HepG2 (cell line): Measurements from ENCODE around the gene ZGRF1. TPM values are rescaled to one million over a fixed set of nuclear protein-coding genes. Genes with fewer than 3 reads are reported as not detected.
A peak's percentile ranks its signal among the peaks of the same experiment; 100 is the strongest.

Experiments
- ATAC-seq: fragments of 200-7000 bp; cut with Tn5 transposase; 3 replicates; pipeline ENCODE4 v1.9.1; 2020; ENCODE audit warnings: mild to moderate bottlenecking, moderate library complexity
- BruUV-seq: library from RNA; stranded (reverse); fragments of 400-500 nt; replicated peaks from 2 replicates; lab custom pipeline; 2021; lab: Mats Ljungman, UMichigan
- CTCF ChIA-PET: fragments of 300-600 bp; formaldehyde crosslinking; extraction: SDS; loops from one replicate; lab custom pipeline; 2021; ENCODE audit warnings: low total read pairs, inconsistent platforms, low intra/inter-chr PET ratio; lab: Yijun Ruan, JAX
- POLR2A ChIA-PET: fragments of 350-600 bp; sonication (Branson Sonifier 250); formaldehyde crosslinking; loops from one replicate; lab custom pipeline; 2020; ENCODE audit warnings: antibody characterized with exemption, inconsistent platforms; lab: Yijun Ruan, JAX
- DNase-seq: peaks from one replicate; pipeline ENCODE4 v3.0.0-alpha.2; 2015; ENCODE audit warnings: low spot score
- FAIRE-seq: peaks from 3 replicates; lab custom pipeline; 2011; peaks lifted over from hg19 to GRCh38; lab: Jason Lieb, UNC
- H2AFZ ChIP-seq: one replicate; pipeline ENCODE4 v1.6.1; 2011; ENCODE audit warnings: low read length, inconsistent platforms
- H3K27ac ChIP-seq: fragments of 300-600 bp; 3 replicates; pipeline ENCODE4 v1.8.0; 2011; ENCODE audit warnings: mixed run types, mild to moderate bottlenecking, mixed read lengths, low read length, inconsistent platforms; ENCODE audit not compliant: insufficient read depth; ENCODE audit errors: extremely low read length
- H3K27me3 ChIP-seq, 2 experiments: fragments of 200-600 bp in 1 of 2; 2 replicates in 1 of 2; 3 replicates in 1 of 2; pipeline versions ENCODE4 v1.6.0 to v1.8.0; 2011; ENCODE audit warnings: low read length in 2 of 2, mild to moderate bottlenecking in 2 of 2, moderate library complexity in 2 of 2, inconsistent platforms in 1 of 2; ENCODE audit not compliant: insufficient read depth in 2 of 2, control insufficient read depth in 1 of 2
- H3K36me3 ChIP-seq, 2 experiments: fragments of 200-600 bp in 1 of 2; replicated peaks in 1 of 2; 2 replicates in 1 of 2; 3 replicates in 1 of 2; pipeline versions ENCODE4 v1.5.1 to v1.8.0; 2011; ENCODE audit warnings: low read length in 2 of 2, inconsistent platforms in 1 of 2; ENCODE audit not compliant: insufficient read depth in 2 of 2, control insufficient read depth in 1 of 2
- H3K4me1 ChIP-seq: 2 replicates; pipeline ENCODE4 v1.5.1; 2012; ENCODE audit warnings: low read length, inconsistent platforms; ENCODE audit not compliant: insufficient read depth
- H3K4me2 ChIP-seq: 2 replicates; pipeline ENCODE4 v1.6.0; 2011; ENCODE audit warnings: low read depth, low read length, inconsistent platforms
- H3K4me3 ChIP-seq, 3 experiments: fragments of 200-600 bp in 1 of 3; sonication (generic), shearing (Covaris generic) in 1 of 3; replicated peaks in 1 of 3; 2 replicates each; pipeline ENCODE4 v1.5.1; 2011 to 2016; ENCODE audit warnings: low read length in 3 of 3, inconsistent platforms in 2 of 3, low read depth in 2 of 3, mild to moderate bottlenecking in 2 of 3, control low read depth in 1 of 3, mixed read lengths in 1 of 3; ENCODE audit not compliant: insufficient read depth in 1 of 3
- H3K79me2 ChIP-seq: one replicate; pipeline ENCODE4 v1.6.1; 2011; ENCODE audit warnings: low read length, inconsistent platforms; ENCODE audit not compliant: insufficient read depth
- H3K9ac ChIP-seq: 2 replicates; pipeline ENCODE4 v1.6.0; 2011; ENCODE audit warnings: mild to moderate bottlenecking, low read depth, low read length, inconsistent platforms; ENCODE audit not compliant: insufficient read depth
- H3K9me3 ChIP-seq: 2 replicates; pipeline ENCODE4 v1.5.1; 2012; ENCODE audit warnings: mild to moderate bottlenecking, low read length
- H4K20me1 ChIP-seq: 2 replicates; pipeline ENCODE4 v1.6.0; 2011; ENCODE audit warnings: inconsistent platforms, mild to moderate bottlenecking, low read length, moderate library complexity; ENCODE audit not compliant: insufficient read depth
- ARNTL ChIP-seq: sonication (generic); formaldehyde crosslinking; IDR thresholded peaks from 2 replicates; pipeline ENCODE4 v1.4.0; 2020; ENCODE audit warnings: mild to moderate bottlenecking, missing genetic modification reagents
- MLX ChIP-seq: IDR thresholded peaks from 2 replicates; pipeline ENCODE4 v1.6.1; 2016
- MXD3 ChIP-seq: IDR thresholded peaks from 2 replicates; pipeline ENCODE4 v1.6.1; 2016; ENCODE audit warnings: mild to moderate bottlenecking, missing biosample characterization, missing genetic modification reagents
- PLSCR1 ChIP-seq: sonication (generic); formaldehyde crosslinking; IDR thresholded peaks from 2 replicates; pipeline ENCODE4 v1.5.0; 2020; ENCODE audit warnings: missing genetic modification reagents, mild to moderate bottlenecking, borderline replicate concordance
- PTBP1 ChIP-seq: fragments of 200-400 bp; formaldehyde crosslinking; IDR thresholded peaks from 2 replicates; pipeline ENCODE4 v1.6.1; 2018; ENCODE audit warnings: low read length, low read depth; ENCODE audit not compliant: poor library complexity, severe bottlenecking
- ZGPAT ChIP-seq: IDR thresholded peaks from 2 replicates; pipeline ENCODE4 v1.6.1; 2016; ENCODE audit warnings: mild to moderate bottlenecking
- ZNF121 ChIP-seq: sonication (generic); formaldehyde crosslinking; IDR thresholded peaks from 2 replicates; pipeline ENCODE4 v1.5.0; 2020; ENCODE audit warnings: mild to moderate bottlenecking, missing genetic modification reagents
- ZNF18 ChIP-seq: sonication (generic); formaldehyde crosslinking; IDR thresholded peaks from 2 replicates; pipeline ENCODE4 v1.8.0; 2022; ENCODE audit warnings: mild to moderate bottlenecking, missing genetic modification reagents; ENCODE audit not compliant: insufficient replicate concordance
- ZNF543 ChIP-seq: sonication (generic); formaldehyde crosslinking; IDR thresholded peaks from 2 replicates; pipeline ENCODE4 v1.4.0; 2020; ENCODE audit warnings: mild to moderate bottlenecking, missing genetic modification reagents
- ZNF552 ChIP-seq: sonication (generic); formaldehyde crosslinking; IDR thresholded peaks from 2 replicates; pipeline ENCODE4 v1.9.0; 2022; ENCODE audit warnings: missing genetic modification reagents, mild to moderate bottlenecking, borderline replicate concordance
- ZNF75D ChIP-seq: sonication (generic); formaldehyde crosslinking; IDR thresholded peaks from 2 replicates; pipeline ENCODE4 v1.8.1; 2023; ENCODE audit warnings: missing genetic modification reagents, mild to moderate bottlenecking, borderline replicate concordance
- WGBS: methylation state at CpG from one replicate; pipeline ENCODE4 v1.1.6; 2017; ENCODE audit warnings: low lambda C conversion rate; 5-methylcytosine and 5-hydroxymethylcytosine counted together
- in situ Hi-C: cut with HindIII; loops from 2 replicates; pipeline ENCODE4 v1.10.0; 2017; ENCODE audit warnings: low pct_unique_long_range_greater_than_20kb; ENCODE audit not compliant: extremely low pct_ligation_motif_present
- intact Hi-C: fragments of 100-400 bp; cut with micrococcal nuclease; formaldehyde crosslinking; loops from one replicate; pipeline ENCODE4 v1.10.0; 2022; ENCODE audit not compliant: unreplicated experiment
- polyA plus RNA-seq, 8 experiments: library from polyadenylated mRNA; depleted of rRNA in 3 of 8; stranded (reverse) in 7 of 8; unstranded in 1 of 8; fragments of >200 nt; fragmentation: Illumina TruSeq in 4 of 8; extraction: Trizol in 4 of 8; gene quantifications; 2 replicates each; pipeline versions ENCODE4 v1.2.1 to v1.2.3, GENCODE V29; 2011 to 2016; ENCODE audit warnings: low read depth in 4 of 8, missing spikeins in 1 of 8, mixed read lengths in 1 of 8; ENCODE audit not compliant: insufficient read depth in 1 of 8
- total RNA-seq, 5 experiments: library from RNA; depleted of rRNA; stranded (reverse); fragments of >200 nt; fragmentation: Illumina TruSeq; extraction: Trizol; gene quantifications; 2 replicates each; pipeline ENCODE4 v1.2.3, GENCODE V29; 2016; ENCODE audit warnings: low read depth in 1 of 5

ZGRF1 gene
- total and polyA plus RNA-seq, 2 of the 13 experiments (the other 11 are each of a cell fraction or from before 2014, with no cell fraction given) = 8.6 to 15.9 TPM

GRCh38 chr4:112559053-112559452 lies 77.7 kb downstream of the ZGRF1 start:
- ATAC-seq = no peak
- Histone ChIP-seq H2AFZ (no peak overlapping the region), H3K79me2 (no peaks in the 10 kb centered on the region), H3K27me3 (no peaks in the 10 kb centered on the region), H3K36me3 (peaks cover 2% of the 10 kb centered on the region in 2 experiments; a peak in 2 of 5 replicates), H3K4me1 (no peaks in the 10 kb centered on the region), H3K4me2 (no peak overlapping the region), H3K4me3 (no peak overlapping the region), H3K9ac (no peak overlapping the region), H3K27ac (no peak overlapping the region), H4K20me1 (no peaks in the 10 kb centered on the region), H3K9me3 (no peaks in the 10 kb centered on the region)
- POLR2A ChIA-PET = no interaction called here
- TF ChIP-seq ZGPAT (no peak), ZNF121 (peak; percentile 61; the same call in 1 of the 2 replicates)
- FAIRE-seq = no peak
- CTCF ChIA-PET = no interaction called here
- no TSS peak for BruUV-seq
- intact Hi-C loops (no loop called here), in situ Hi-C loops (no loop called here)
- WGBS = 94% methylated on average over 3 of the region's 3 CpGs
- DNase-seq = no peak

- in situ Hi-C loops = no loop called here
- POLR2A ChIA-PET = no interaction called here
- no peak for TF ChIP-seq ZNF552 (CRISPR knock-in tag)
- no peak for TF ChIP-seq ARNTL (CRISPR knock-in tag)
- no peak for TF ChIP-seq MLX (CRISPR knock-in tag)
- TF ChIP-seq PLSCR1 (CRISPR knock-in tag) = no peak
- no peak for TF ChIP-seq MXD3 (CRISPR knock-in tag)
- TF ChIP-seq ZNF75D (CRISPR knock-in tag) = no peak
- TF ChIP-seq ZNF18 (CRISPR knock-in tag) = no peak
- no peak for TF ChIP-seq ZNF543 (CRISPR knock-in tag)
- no peak for TF ChIP-seq PTBP1
These were observed 78.9 kb downstream of the ZGRF1 start for GRCh38 chr4:112557676-112558411.

More at GRCh38 chr4:112557676-112558411, 78.9 kb downstream of the ZGRF1 start:
- no peaks in the 10 kb centered on the region for H3K79me2 ChIP-seq
- H3K4me1 ChIP-seq = no peaks in the 10 kb centered on the region
- no peak overlapping the region for H3K4me3 ChIP-seq
- H3K36me3 ChIP-seq = peaks cover 2% of the 10 kb centered on the region in 2 experiments; a peak in 2 of 5 replicates
- H3K9ac ChIP-seq = no peak overlapping the region
- FAIRE-seq (no peak), DNase-seq (no peak), ATAC-seq (no peak)
- H2AFZ ChIP-seq = no peak overlapping the region
- H3K4me2 ChIP-seq = no peak overlapping the region
- 94% methylated on average over 2 of the region's 2 CpGs for WGBS
- H3K9me3 ChIP-seq = no peaks in the 10 kb centered on the region
- H4K20me1 ChIP-seq = no peaks in the 10 kb centered on the region
- no peaks in the 10 kb centered on the region for H3K27me3 ChIP-seq
- intact Hi-C loops = no loop called here
- CTCF ChIA-PET = no interaction called here
- BruUV-seq = no TSS peak
- H3K27ac ChIP-seq = no peak overlapping the region
